Right hindlimb (tissue), 1 donor: Measurements from ENCODE around the gene RANBP3L.

Experiments
- DNase-seq: peaks from one replicate; pipeline ENCODE4 v3.0.0-alpha.2; 2018

RANBP3L gene

GRCh38 chr5:36242534-36243485 lies 58.9 kb downstream of the RANBP3L start:
- peak; percentile 30 for DNase-seq

GRCh38 chr5:36241631-36242533 lies 59.8 kb downstream of the RANBP3L start, which contains the start of gene NADK2:
Gene NADK2, minus strand, starts transcription at chr5:36241925. Its CDS starts 127 bp downstream, at chr5:36241798.
- peak; percentile 99 for DNase-seq

- peak; percentile 86 for DNase-seq
These were observed 60.7 kb downstream of the RANBP3L start for GRCh38 chr5:36240779-36241630.

- DNase-seq, result no peak
These were observed 62.1 kb downstream of the RANBP3L start for GRCh38 chr5:36239370-36240293.

- DNase-seq, result no peak
These were observed 63.0 kb downstream of the RANBP3L start for GRCh38 chr5:36238502-36239295.

GRCh38 chr5:36237751-36238150 lies 64.0 kb downstream of the RANBP3L start:
- no peak for DNase-seq

- DNase-seq, result no peak
These were observed 64.9 kb downstream of the RANBP3L start for GRCh38 chr5:36236801-36237200.

- no peak for DNase-seq
These were observed 69.2 kb downstream of the RANBP3L start for GRCh38 chr5:36232533-36232932.

GRCh38 chr5:36230151-36230790 lies 71.4 kb downstream of the RANBP3L start:
- peak; percentile 20 for DNase-seq

- DNase-seq, result no peak
These were observed 73.2 kb downstream of the RANBP3L start for GRCh38 chr5:36228505-36228904.

GRCh38 chr5:36227046-36227445 lies 74.7 kb downstream of the RANBP3L start:
- DNase-seq, result no peak

- DNase-seq, result no peak
These were observed 79.1 kb downstream of the RANBP3L start for GRCh38 chr5:36222620-36223019.

GRCh38 chr5:36217988-36218387 lies 83.7 kb downstream of the RANBP3L start:
- no peak for DNase-seq

GRCh38 chr5:36217567-36217966 lies 84.1 kb downstream of the RANBP3L start:
- no peak for DNase-seq

GRCh38 chr5:36215910-36216309 lies 85.8 kb downstream of the RANBP3L start:
- no peak for DNase-seq

- DNase-seq, result no peak
These were observed 87.3 kb downstream of the RANBP3L start for GRCh38 chr5:36214436-36214835.

- no peak for DNase-seq
These were observed 92.0 kb downstream of the RANBP3L start for GRCh38 chr5:36209664-36210063.

GRCh38 chr5:36208786-36209185 lies 92.9 kb downstream of the RANBP3L start:
- DNase-seq, result no peak

- no peak for DNase-seq
These were observed 94.8 kb downstream of the RANBP3L start for GRCh38 chr5:36206913-36207312.

GRCh38 chr5:36205329-36205728 lies 96.4 kb downstream of the RANBP3L start:
- DNase-seq, result no peak
